H1 (cell line): ENCODE data around the gene CCDC136. TPM values are rescaled to one million over a fixed set of nuclear protein-coding genes. Genes with fewer than 3 reads are reported as not detected.

ENCODE experiments used
- CTCF ChIA-PET: fragments of 300-600 bp; sonication (Branson Sonifier 250); formaldehyde crosslinking; loops from one replicate; lab custom pipeline; 2021; ENCODE audit not compliant: partially characterized antibody; lab: Charles Lee
- POLR2A ChIA-PET: fragments of 300-600 bp; sonication (Branson Sonifier 250); formaldehyde crosslinking; loops from one replicate; lab custom pipeline; 2021; ENCODE audit warnings: inconsistent platforms; ENCODE audit not compliant: partially characterized antibody; lab: Charles Lee
- DNase-seq, 2 experiments: peaks; one replicate each; pipeline versions ENCODE4 v3.0.0 to v3.0.0-alpha.2; 2010 to 2022; ENCODE audit warnings: low spot score in 2 of 2, low read depth in 1 of 2, mixed read lengths in 1 of 2
- FAIRE-seq: peaks from 2 replicates; lab custom pipeline; 2011; peaks lifted over from hg19 to GRCh38; lab: Jason Lieb, UNC
- H2AFZ ChIP-seq: 2 replicates; pipeline ENCODE4 v1.8.1; 2012; ENCODE audit warnings: low read length, inconsistent platforms
- H2AK5ac ChIP-seq: 2 replicates; pipeline ENCODE4 v1.6.1; 2013; ENCODE audit warnings: low read depth, low read length
- H2BK120ac ChIP-seq: replicated peaks from 2 replicates; pipeline ENCODE3; 2013; ENCODE audit warnings: low read depth, low read length, inconsistent platforms
- H2BK12ac ChIP-seq: 2 replicates; pipeline ENCODE4 v1.6.1; 2013; ENCODE audit warnings: low read depth, low read length
- H2BK15ac ChIP-seq: 2 replicates; pipeline ENCODE4 v1.6.1; 2013; ENCODE audit warnings: low read length
- H2BK20ac ChIP-seq: 2 replicates; pipeline ENCODE4 v1.6.1; 2013; ENCODE audit warnings: low read length
- H2BK5ac ChIP-seq: 2 replicates; pipeline ENCODE4 v1.6.1; 2013; ENCODE audit warnings: low read depth, low read length
- H3K14ac ChIP-seq: 2 replicates; pipeline ENCODE4 v1.6.1; 2013; ENCODE audit warnings: inconsistent platforms; ENCODE audit not compliant: insufficient read length
- H3K18ac ChIP-seq: 2 replicates; pipeline ENCODE4 v1.6.1; 2013; ENCODE audit warnings: low read length; ENCODE audit errors: extremely low read depth
- H3K23ac ChIP-seq: 2 replicates; pipeline ENCODE4 v1.6.1; 2013; ENCODE audit warnings: inconsistent platforms; ENCODE audit not compliant: insufficient read length
- H3K23me2 ChIP-seq: 2 replicates; pipeline ENCODE4 v1.6.1; 2013; ENCODE audit warnings: low read depth, low read length
- H3K27ac ChIP-seq: 2 replicates; pipeline ENCODE4 v1.6.1; 2011; ENCODE audit warnings: low read depth, low read length, inconsistent platforms
- H3K27me3 ChIP-seq, 4 experiments: replicated peaks in 1 of 4; 1 replicate in 1 of 4; 2 replicates in 3 of 4; pipeline versions ENCODE4 v1.6.1 to v1.8.1; 2011 to 2013; ENCODE audit warnings: low read length in 3 of 4, mild to moderate bottlenecking in 3 of 4, inconsistent platforms in 2 of 4, mixed read lengths in 2 of 4, moderate library complexity in 1 of 4; ENCODE audit not compliant: control insufficient read depth in 3 of 4, insufficient read depth in 3 of 4; ENCODE audit errors: extremely low read depth in 1 of 4
- H3K36me3 ChIP-seq, 4 experiments: 2 replicates each; pipeline versions ENCODE4 v1.6.1 to v1.8.1; 2011 to 2013; ENCODE audit warnings: mild to moderate bottlenecking in 4 of 4, low read length in 3 of 4, moderate library complexity in 2 of 4, control low read depth in 1 of 4, inconsistent platforms in 1 of 4; ENCODE audit not compliant: insufficient read depth in 4 of 4, control insufficient read depth in 2 of 4
- H3K4ac ChIP-seq: replicated peaks from 2 replicates; pipeline ENCODE3; 2013; ENCODE audit warnings: low read length, low read depth, mixed read lengths, inconsistent platforms; ENCODE audit not compliant: insufficient read length
- H3K4me1 ChIP-seq, 4 experiments: replicated peaks in 1 of 4; 1 replicate in 1 of 4; 2 replicates in 3 of 4; pipeline versions ENCODE4 v1.6.1 to v1.8.1; 2011 to 2013; ENCODE audit warnings: low read length in 3 of 4, inconsistent platforms in 2 of 4, mixed read lengths in 1 of 4; ENCODE audit not compliant: insufficient read depth in 4 of 4, control insufficient read depth in 3 of 4
- H3K4me2 ChIP-seq, 2 experiments: 2 replicates each; pipeline versions ENCODE4 v1.6.1 to v1.8.1; 2011 to 2013; ENCODE audit warnings: low read depth in 2 of 2, low read length in 2 of 2, control low read depth in 1 of 2, inconsistent platforms in 1 of 2, mild to moderate bottlenecking in 1 of 2; ENCODE audit not compliant: insufficient read depth in 1 of 2
- H3K4me3 ChIP-seq, 4 experiments: fragments of 200-600, 300-600 bp in 1 of 4; sonication (generic), shearing (Covaris generic), sonication (Bioruptor Twin) in 1 of 4; 2 replicates each; pipeline versions ENCODE4 v1.5.1 to v1.8.1; 2011 to 2016; ENCODE audit warnings: low read length in 4 of 4, low read depth in 3 of 4, control low read depth in 2 of 4, inconsistent platforms in 2 of 4, mild to moderate bottlenecking in 2 of 4, mixed read lengths in 1 of 4, moderate library complexity in 1 of 4; ENCODE audit not compliant: insufficient read depth in 2 of 4; ENCODE audit errors: extremely low read depth in 1 of 4
- H3K56ac ChIP-seq: replicated peaks from 2 replicates; pipeline ENCODE3; 2013; ENCODE audit warnings: low read depth, mild to moderate bottlenecking, mixed read lengths, low read length, inconsistent platforms; ENCODE audit not compliant: insufficient read length
- H3K79me1 ChIP-seq: 2 replicates; pipeline ENCODE4 v1.6.1; 2013; ENCODE audit warnings: low read depth, low read length, control low read depth
- H3K79me2 ChIP-seq, 2 experiments: 2 replicates each; pipeline versions ENCODE4 v1.6.1 to v1.8.1; 2012 to 2013; ENCODE audit warnings: low read length in 2 of 2, mild to moderate bottlenecking in 2 of 2, inconsistent platforms in 1 of 2; ENCODE audit not compliant: insufficient read depth in 2 of 2, control insufficient read depth in 1 of 2
- H3K9ac ChIP-seq, 4 experiments: replicated peaks in 1 of 4; 1 replicate in 1 of 4; 2 replicates in 3 of 4; pipeline versions ENCODE4 v1.6.1 to v1.8.1; 2011 to 2013; ENCODE audit warnings: low read depth in 3 of 4, low read length in 3 of 4, control low read depth in 2 of 4, mild to moderate bottlenecking in 2 of 4, moderate library complexity in 2 of 4, inconsistent platforms in 1 of 4; ENCODE audit errors: extremely low read depth in 1 of 4
- H3K9me3 ChIP-seq, 2 experiments: 2 replicates each; pipeline versions ENCODE4 v1.6.1 to v1.8.1; 2012 to 2013; ENCODE audit warnings: mild to moderate bottlenecking in 2 of 2, moderate library complexity in 2 of 2, control low read depth in 1 of 2, inconsistent platforms in 1 of 2, low read depth in 1 of 2, low read length in 1 of 2, mixed read lengths in 1 of 2; ENCODE audit not compliant: insufficient read depth in 2 of 2
- H4K20me1 ChIP-seq, 2 experiments: replicated peaks in 1 of 2; 2 replicates each; pipeline versions ENCODE3 to v1.8.1; 2011 to 2013; ENCODE audit warnings: inconsistent platforms in 2 of 2, low read length in 2 of 2, mild to moderate bottlenecking in 1 of 2; ENCODE audit not compliant: insufficient read depth in 2 of 2, control insufficient read depth in 1 of 2
- H4K5ac ChIP-seq: 2 replicates; pipeline ENCODE4 v1.6.1; 2013; ENCODE audit warnings: low read length, low read depth, mixed read lengths, inconsistent platforms; ENCODE audit not compliant: insufficient read length
- H4K8ac ChIP-seq: 2 replicates; pipeline ENCODE4 v1.8.0; 2013; ENCODE audit warnings: mild to moderate bottlenecking, moderate library complexity, low read length, inconsistent platforms; ENCODE audit not compliant: insufficient read depth; ENCODE audit errors: extremely low read depth
- H4K91ac ChIP-seq: replicated peaks from 2 replicates; pipeline ENCODE3; 2013; ENCODE audit warnings: low read length, mixed read lengths, inconsistent platforms; ENCODE audit not compliant: insufficient read length
- ATF2 ChIP-seq: IDR thresholded peaks from 2 replicates; pipeline ENCODE4 v1.6.1; 2012; ENCODE audit warnings: low read length, inconsistent platforms
- BCL11A ChIP-seq, 2 experiments: IDR thresholded peaks; one replicate each; pipeline ENCODE4 v1.6.1; 2011; ENCODE audit warnings: low read depth in 2 of 2, low read length in 2 of 2, mild to moderate bottlenecking in 2 of 2
- EP300 ChIP-seq, 2 experiments: IDR thresholded peaks; 1 replicate in 1 of 2; 2 replicates in 1 of 2; pipeline ENCODE4 v1.6.1; 2011 to 2012; ENCODE audit warnings: low read depth in 2 of 2, low read length in 2 of 2, mild to moderate bottlenecking in 2 of 2, borderline replicate concordance in 1 of 2, inconsistent platforms in 1 of 2, moderate library complexity in 1 of 2
- GTF2F1 ChIP-seq: IDR thresholded peaks from 2 replicates; pipeline ENCODE4 v1.6.1; 2012; ENCODE audit warnings: low read depth, low read length, improper control_type of control experiment, borderline replicate concordance
- KDM1A ChIP-seq: fragments of 200-600, 300-600 bp; sonication (generic); IDR thresholded peaks from 2 replicates; pipeline ENCODE4 v1.7.1; 2016; ENCODE audit warnings: mild to moderate bottlenecking, low read length, borderline replicate concordance
- RFX5 ChIP-seq: IDR thresholded peaks from 2 replicates; pipeline ENCODE4 v1.6.1; 2011; ENCODE audit warnings: low read depth, low read length, improper control_type of control experiment, borderline replicate concordance
- RXRA ChIP-seq: IDR thresholded peaks from 2 replicates; pipeline ENCODE4 v1.6.1; 2011; ENCODE audit warnings: low read depth, mild to moderate bottlenecking, low read length, moderate library complexity; ENCODE audit not compliant: insufficient read depth
- SIN3A ChIP-seq, 2 experiments: IDR thresholded peaks in 1 of 2; conservative IDR thresholded peaks in 1 of 2; 2 replicates each; pipeline ENCODE4 v1.6.1; 2011 to 2012; ENCODE audit warnings: low read length in 2 of 2, improper control_type of control experiment in 1 of 2, low read depth in 1 of 2, mild to moderate bottlenecking in 1 of 2
- SP2 ChIP-seq: IDR thresholded peaks from 2 replicates; pipeline ENCODE4 v1.6.1; 2012; ENCODE audit warnings: mild to moderate bottlenecking, low read length, inconsistent platforms
- SRF ChIP-seq: IDR thresholded peaks from 2 replicates; pipeline ENCODE4 v1.6.1; 2011; ENCODE audit warnings: mild to moderate bottlenecking, low read depth, low read length, moderate library complexity
- TCF12 ChIP-seq: IDR thresholded peaks from 2 replicates; pipeline ENCODE4 v1.6.1; 2011; ENCODE audit warnings: low read depth, mild to moderate bottlenecking, low read length
- WGBS, 2 experiments: shearing (Covaris generic) in 1 of 2; methylation state at CpG; one replicate each; pipeline versions ENCODE4 v1.1.6 to v1.1.7; 2013 to 2015; ENCODE audit warnings: low lambda C conversion rate in 2 of 2, mixed read lengths in 2 of 2, inconsistent platforms in 1 of 2, low coverage in 1 of 2, missing lambda C conversion rate in 1 of 2; ENCODE audit not compliant: insufficient replicate concordance in 2 of 2, insufficient coverage in 1 of 2, insufficient read length in 1 of 2; ENCODE audit errors: extremely low coverage in 1 of 2, missing lambda C conversion rate in 1 of 2; 5-methylcytosine and 5-hydroxymethylcytosine counted together
- polyA plus RNA-seq, 7 experiments: library from polyadenylated mRNA; depleted of rRNA in 3 of 7; stranded (reverse) in 5 of 7; unstranded in 2 of 7; fragments of >200 nt in 5 of 7; fragments of 200-250 nt in 2 of 7; gene quantifications; 1 replicate in 5 of 7; 2 replicates in 1 of 7; 4 replicates in 1 of 7; pipeline versions ENCODE4 v1.2.1 to v1.2.3, GENCODE V29; 2011 to 2013; ENCODE audit warnings: missing spikeins in 2 of 7, mixed read lengths in 2 of 7
- total RNA-seq: library from RNA; stranded (reverse); fragmentation: NEBNext Ultra II Directional; extraction: Animal tissue kit (Norgen Biotek cat#: 25700); gene quantifications from 2 replicates; pipeline ENCODE4 v1.2.1, GENCODE V29; 2021

Gene CCDC136
- total and polyA plus RNA-seq, 2 of the 8 experiments (the other 6 are each of a cell fraction or from before 2014, with no cell fraction given) = 35.6 to 47.7 TPM

- no peak overlapping the region for H2BK120ac ChIP-seq
- H3K4me3 ChIP-seq = no peak overlapping the region
- no peak overlapping the region for H3K4me2 ChIP-seq
- H3K18ac ChIP-seq = no peak overlapping the region
- H3K9ac ChIP-seq = no peak overlapping the region
- H3K27ac ChIP-seq = no peak overlapping the region
- H2AFZ ChIP-seq = no peak overlapping the region
- no peak overlapping the region for H4K5ac ChIP-seq
- FAIRE-seq (no peak), DNase-seq (no peak)
- H3K56ac ChIP-seq = no peak overlapping the region
- H4K8ac ChIP-seq = no peak overlapping the region
- H3K79me1 ChIP-seq = no peaks in the 10 kb centered on the region
- H3K27me3 ChIP-seq = peaks cover 5 to 16% (median 16%) of the 10 kb centered on the region in 4 experiments; a peak in 6 of 7 replicates
- H3K79me2 ChIP-seq = no peaks in the 10 kb centered on the region
- peaks cover 0 to 34% (median 23%) of the 10 kb centered on the region in 4 experiments; a peak in 6 of 7 replicates for H3K4me1 ChIP-seq
- no peaks in the 10 kb centered on the region for H3K36me3 ChIP-seq
- no peaks in the 10 kb centered on the region for H3K9me3 ChIP-seq
- H4K20me1 ChIP-seq = no peaks in the 10 kb centered on the region
- WGBS, 2 experiments = 93% methylated on average over 16 of the region's 16 CpGs; no CpG with 5 or more reads in 1 of the 2 experiments
- H3K14ac ChIP-seq = no peak overlapping the region
- H2BK15ac ChIP-seq = peak overlapping the region; percentile 61
- H3K23ac ChIP-seq = no peak overlapping the region
- H2BK20ac ChIP-seq = no peak overlapping the region
- no peak overlapping the region for H3K4ac ChIP-seq
- H3K23me2 ChIP-seq = peaks cover 23% of the 10 kb centered on the region
- no peak overlapping the region for H2AK5ac ChIP-seq
- H2BK12ac ChIP-seq = no peak overlapping the region
- POLR2A ChIA-PET = interaction anchor here (1.0 to 5.7 kb wide), 5 partner anchors 17 to 112 kb away, joined by 3 to 31 read pairs (median 4); no protein-coding TSS in a partner anchor
- no peak overlapping the region for H4K91ac ChIP-seq
- H2BK5ac ChIP-seq = no peak overlapping the region; the same call in 1 of the 2 replicates
- CTCF ChIA-PET = interaction anchor here (0.6 to 7.6 kb wide), 16 partner anchors 9 to 360 kb away, joined by 3 to 71 read pairs (median 4); partner anchors contain the start of genes ATP6V1F and KCP
- no peak for TF ChIP-seq SRF
- no peak for TF ChIP-seq ATF2
- no peak for TF ChIP-seq RXRA
- TF ChIP-seq TCF12 = no peak
- TF ChIP-seq BCL11A (IDR thresholded peaks at IDR 0.05; ENCODE audit: low read depth in 2 of 2, low read length in 2 of 2) = no peak
- TF ChIP-seq GTF2F1 = no peak
- TF ChIP-seq KDM1A = no peak
- no peak for TF ChIP-seq SP2
- TF ChIP-seq RFX5 = no peak
- no peak for TF ChIP-seq SIN3A (conservative IDR thresholded peaks at IDR 0.05 in 1 of 2, IDR thresholded peaks at IDR 0.05 in 1 of 2; ENCODE audit: low read depth in 1 of 2, low read length in 2 of 2)
- no peak for TF ChIP-seq EP300 (IDR thresholded peaks at IDR 0.05; ENCODE audit: borderline replicate concordance in 1 of 2, low read depth in 2 of 2, low read length in 2 of 2)
Measured at GRCh38 chr7:128835231-128835751, 43.5 kb downstream of the CCDC136 start.
